ENCODE results near the gene SPESP1.

DNA sequence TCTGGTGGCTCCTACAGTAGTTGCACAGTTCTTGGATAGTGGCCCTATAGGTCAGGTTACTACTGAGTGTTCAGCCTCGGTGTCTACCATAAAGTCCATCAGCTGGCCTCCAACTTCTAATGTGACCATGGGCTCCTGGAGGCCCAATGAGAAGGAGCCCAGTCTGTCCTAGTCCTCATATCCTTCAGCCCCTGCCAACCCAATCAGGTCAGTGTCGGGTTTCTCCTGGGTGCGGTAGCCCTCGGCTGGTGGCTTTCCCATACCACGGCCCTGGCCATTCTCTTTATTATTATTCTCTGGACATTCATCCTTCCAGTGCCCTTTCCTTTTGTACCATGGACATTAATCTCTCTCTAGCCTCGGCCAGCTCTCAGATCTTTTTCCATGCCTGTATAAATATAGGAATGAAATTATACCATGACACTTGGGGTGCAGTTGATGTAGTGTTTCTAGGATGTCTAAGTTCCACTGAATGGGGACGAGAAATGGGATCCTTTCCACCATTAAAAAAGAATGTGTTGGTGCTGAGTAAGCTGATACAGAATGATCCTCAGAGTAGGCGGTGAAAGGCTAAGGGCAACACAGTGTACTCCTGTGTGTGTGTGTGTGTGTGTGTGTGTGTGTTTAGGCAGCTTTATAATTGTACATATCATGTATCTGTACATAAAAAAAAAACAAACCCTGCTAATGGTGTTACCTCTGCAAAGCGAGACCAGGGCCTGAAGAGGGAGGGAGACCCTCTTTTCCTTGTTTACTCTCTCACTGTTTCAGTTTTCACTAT, 64.8 kb downstream of the SPESP1 start:
- no peak for TF ChIP-seq POLR2A (IDR thresholded peaks at IDR 0.05; ENCODE audit: low read depth, low read length)
- TF ChIP-seq POLR2AphosphoS5 (IDR thresholded peaks at IDR 0.05; ENCODE audit: low read depth, low read length): no peak
- no peak for TF ChIP-seq TAF1 (IDR thresholded peaks at IDR 0.05; ENCODE audit: low read depth, low read length)
- no peak for TF ChIP-seq SPI1 (IDR thresholded peaks at IDR 0.05; ENCODE audit: low read depth, low read length)
- TF ChIP-seq POU2F2 (IDR thresholded peaks at IDR 0.05; ENCODE audit: low read depth, low read length): no peak
